ENCODE results near the gene CSAD.
A peak's percentile ranks its signal among the peaks of the same experiment; 100 is the strongest.
"Not testable (repeated sequence)": the region's sequence is repeated elsewhere in the genome, so short reads cannot be mapped to it uniquely, and the experiment has no call there.

CSAD gene

GRCh38 chr12:53218551-53219291, 38.0 kb upstream of the CSAD start:
- no peak for DNase-seq

DNA sequence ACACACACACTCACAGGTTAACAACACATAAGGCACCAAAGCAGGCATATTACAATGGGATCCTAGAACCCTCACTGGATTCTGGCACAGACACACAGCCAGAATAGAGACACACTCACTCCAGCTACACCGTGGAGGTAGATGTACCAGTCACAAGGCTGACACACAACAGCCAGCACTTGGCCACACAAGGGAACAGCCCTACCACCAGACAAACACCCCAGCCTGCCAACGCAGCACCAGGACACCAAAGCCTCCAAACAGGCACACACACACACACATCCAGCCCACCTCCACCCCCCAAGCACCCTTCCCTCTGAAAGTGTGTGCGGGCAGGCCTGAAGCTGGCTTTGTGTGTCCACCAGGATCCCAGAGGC, 37.2 kb upstream of the CSAD start:
- DNase-seq = no peak

DNA sequence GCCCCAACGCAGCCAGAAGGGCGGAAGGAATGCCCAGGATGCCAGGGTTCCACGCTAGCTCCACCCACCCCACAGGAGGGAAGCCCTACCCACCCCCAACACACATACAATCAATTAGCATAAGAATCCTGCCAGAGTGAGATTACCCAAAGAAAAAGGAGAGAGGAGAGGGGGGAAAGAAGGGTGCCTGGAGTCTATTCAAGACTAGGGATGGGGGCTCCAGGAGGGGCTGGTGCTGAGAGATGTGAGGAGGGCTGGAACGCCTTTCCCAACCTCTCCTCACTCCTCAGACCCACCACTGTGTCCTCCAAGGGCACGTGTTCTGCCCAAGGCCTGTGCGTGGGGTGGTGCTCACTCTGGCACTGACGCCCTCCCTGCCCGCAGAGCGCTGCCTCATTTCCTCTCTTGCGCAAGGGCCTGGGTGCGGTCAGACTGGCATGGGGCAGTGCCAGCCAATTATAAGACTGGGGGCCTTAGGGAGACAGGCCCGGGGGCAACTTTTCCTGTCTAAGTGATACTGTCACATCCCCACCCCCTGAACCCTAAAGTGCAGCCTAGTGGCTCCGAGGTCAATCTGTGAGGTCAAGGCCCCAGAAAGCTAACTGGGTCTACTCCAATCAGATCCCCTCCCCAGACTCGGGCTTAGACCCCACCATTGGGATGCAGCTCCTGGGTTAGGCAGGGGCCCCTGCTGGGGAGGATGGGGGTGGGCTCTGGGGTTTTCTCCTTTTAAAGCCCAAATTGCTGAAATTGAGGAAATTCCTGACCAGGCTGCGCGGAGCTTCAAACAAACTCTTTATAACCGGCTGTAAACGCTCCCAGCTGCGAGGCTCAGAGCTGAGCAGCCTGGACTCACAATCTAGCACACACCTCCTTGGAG, 36.6 kb upstream of the CSAD start:
- DNase-seq = no peak

DNA sequence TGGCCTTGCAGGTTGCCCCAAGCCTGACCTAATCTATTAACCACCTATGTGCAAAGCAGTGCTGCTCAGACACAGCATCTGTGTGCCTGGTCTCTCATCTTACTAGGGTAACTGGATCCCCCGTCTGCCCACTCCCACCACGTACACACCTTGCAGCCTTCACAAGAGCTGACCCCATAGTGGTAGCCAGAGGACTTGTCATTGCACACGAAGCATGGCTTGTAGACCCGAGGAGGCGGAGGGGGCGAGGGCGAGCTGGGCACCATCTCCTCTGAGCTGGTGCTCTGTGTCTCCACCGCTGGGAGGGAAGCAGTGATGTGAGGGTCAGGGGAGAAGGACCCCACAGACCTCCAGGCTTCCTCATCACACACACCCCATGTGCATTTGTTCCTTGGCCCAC, 34.8 kb upstream of the CSAD start:
- DNase-seq = no peak

DNA sequence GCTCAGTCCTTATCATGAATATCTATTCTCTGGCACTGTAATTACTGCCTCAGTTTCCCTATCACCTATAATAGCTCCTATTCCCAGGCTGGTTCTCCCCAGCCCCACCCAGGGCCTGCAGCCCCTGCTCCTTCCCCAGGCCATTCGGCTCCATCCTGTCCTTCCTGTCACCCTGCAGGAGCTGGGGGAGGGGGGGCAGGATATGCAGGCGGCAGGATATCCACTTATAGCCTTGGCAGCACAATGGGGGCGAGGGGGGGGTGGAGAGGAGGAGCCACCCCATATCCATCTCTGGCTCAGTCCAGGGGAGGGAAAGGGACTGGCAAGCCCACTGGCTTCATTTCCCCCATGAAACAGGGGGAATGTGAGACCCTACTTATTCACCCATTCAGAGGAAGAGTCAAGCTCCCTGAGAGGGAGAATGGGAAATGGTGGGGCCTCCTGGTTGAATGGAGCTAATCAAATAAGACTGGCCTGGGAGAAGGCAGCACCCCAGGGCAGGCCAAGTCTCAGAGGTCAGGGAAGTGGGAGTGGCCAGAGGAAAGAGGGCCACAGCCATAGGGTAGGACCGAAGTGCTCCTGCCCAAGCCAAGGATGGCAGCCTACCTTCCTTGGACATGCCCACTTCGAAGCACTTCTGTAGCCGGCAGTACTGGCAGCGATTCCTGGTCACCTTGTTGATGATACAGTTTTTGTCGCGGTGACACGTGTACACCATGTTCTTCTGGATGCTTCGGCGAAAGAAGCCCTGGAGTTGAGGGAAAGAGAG, 34.1 kb upstream of the CSAD start:
- DNase-seq = no peak

- DNase-seq = no peak
Observed at GRCh38 chr12:53214221-53214620, 33.5 kb upstream of the CSAD start.

- peak; percentile 70 for DNase-seq
Observed at GRCh38 chr12:53213348-53213747, 32.6 kb upstream of the CSAD start.

DNA sequence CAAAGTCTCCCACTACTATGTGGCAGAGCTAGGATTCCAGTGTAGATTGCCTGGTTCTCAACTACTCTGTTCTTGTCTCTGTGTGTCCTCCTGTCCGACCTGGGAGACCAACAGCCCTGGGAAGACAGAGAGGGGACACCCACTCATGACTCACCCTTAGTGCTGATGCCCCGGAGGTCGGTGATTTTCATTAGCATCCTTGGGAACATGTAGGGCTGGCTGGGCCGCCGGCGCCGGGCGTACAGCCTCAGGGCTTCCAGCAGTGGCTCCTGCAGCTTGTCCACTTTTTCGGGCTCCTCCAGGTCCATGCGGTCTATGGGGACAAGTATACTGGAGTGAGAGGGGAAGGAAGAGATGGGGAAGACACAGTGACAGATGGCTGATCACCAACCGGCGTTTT, 32.2 kb upstream of the CSAD start:
- no peak for DNase-seq

DNA sequence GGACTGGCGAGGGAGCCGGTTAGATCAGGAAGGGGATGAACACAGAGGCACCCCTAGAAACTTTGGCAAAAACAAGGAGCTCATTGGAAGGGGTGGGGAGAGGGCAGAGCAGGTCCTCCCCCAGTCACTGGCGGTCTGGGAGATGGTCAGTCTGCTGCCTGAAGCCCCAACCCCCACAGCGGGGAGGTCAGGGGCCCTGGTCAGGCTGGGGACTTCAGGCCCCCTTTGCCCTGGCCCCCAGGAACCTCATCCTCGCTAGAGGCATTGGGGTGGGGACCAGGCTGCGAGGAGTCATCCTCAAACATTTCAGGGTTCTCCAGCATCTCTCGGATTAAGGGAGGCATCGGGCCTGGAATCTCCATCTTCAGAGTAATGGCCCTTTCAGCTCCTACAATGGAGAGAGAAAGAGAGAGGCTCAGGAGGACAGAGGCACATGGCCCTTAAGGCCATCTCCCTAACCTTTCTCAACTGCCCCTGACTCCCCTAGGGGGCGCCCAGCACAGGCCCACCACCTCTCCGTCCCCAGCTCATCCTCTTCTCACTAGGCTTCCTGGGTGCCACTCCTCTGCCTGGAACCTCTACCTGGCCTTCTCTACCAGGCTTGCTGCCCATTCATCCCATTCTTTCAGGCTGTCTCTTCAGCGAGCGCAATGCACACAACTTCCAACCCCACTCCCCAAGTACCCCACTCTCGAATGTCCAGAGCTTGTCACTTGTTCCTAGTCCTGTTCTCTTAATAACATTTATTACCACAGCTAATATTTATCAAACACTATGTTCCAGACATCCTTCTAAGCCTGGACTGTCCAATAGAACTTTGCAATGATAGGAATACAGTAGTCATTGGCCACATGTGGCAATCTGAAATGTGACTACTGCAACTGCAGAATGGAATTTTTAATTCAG, 31.0 kb upstream of the CSAD start:
- no peak for DNase-seq

DNA sequence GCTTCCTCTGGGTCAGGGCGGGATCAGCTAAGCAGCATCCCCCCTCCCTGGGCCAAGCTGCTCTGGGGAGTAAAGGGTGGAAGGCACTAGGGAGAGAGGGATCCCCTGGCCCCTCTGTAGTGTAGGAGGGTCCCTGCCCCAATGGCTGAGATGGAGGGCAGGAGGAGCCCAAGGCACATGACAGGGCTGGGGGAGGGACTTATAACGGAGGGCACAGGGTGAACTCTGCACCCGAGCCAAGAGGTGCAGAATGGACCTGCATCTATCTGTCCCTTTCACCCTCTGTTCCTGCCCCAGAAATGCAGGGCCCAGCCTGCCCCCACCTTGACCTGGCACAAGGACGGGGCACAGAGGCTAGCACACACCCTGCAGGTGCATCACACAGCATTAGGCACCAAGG, 30.1 kb upstream of the CSAD start:
- no peak for DNase-seq

- no peak for DNase-seq
Observed at GRCh38 chr12:53208877-53209463, 28.2 kb upstream of the CSAD start.

- DNase-seq = no peak
Observed at GRCh38 chr12:53208435-53208834, 27.7 kb upstream of the CSAD start.

DNA sequence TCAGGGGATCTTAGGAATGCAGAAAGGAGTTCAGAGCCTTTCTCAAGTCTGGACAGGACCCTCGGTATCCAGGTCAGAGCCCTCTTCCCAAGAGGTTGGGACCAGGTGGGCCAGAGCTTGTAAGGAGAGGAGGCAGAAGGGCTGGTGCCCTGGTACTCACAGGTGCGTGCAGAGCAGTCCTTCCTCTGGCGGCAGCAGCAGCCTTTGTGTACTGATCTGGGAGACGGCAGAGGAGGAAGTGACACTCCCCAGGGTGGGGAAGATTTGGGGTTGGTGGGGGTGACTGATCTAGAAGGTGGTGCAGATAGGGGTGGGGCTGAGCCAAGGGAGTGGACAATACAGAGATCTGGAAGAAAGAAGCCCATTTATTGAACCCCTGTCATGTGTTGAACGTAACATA, 26.3 kb upstream of the CSAD start, which contains the start of gene ITGB7:
Gene ITGB7, minus strand, starts transcription at position 210 of the 400 bp plus-strand sequence. CDS start 6,808 bp downstream, outside the sequence.
- DNase-seq = no peak

DNA sequence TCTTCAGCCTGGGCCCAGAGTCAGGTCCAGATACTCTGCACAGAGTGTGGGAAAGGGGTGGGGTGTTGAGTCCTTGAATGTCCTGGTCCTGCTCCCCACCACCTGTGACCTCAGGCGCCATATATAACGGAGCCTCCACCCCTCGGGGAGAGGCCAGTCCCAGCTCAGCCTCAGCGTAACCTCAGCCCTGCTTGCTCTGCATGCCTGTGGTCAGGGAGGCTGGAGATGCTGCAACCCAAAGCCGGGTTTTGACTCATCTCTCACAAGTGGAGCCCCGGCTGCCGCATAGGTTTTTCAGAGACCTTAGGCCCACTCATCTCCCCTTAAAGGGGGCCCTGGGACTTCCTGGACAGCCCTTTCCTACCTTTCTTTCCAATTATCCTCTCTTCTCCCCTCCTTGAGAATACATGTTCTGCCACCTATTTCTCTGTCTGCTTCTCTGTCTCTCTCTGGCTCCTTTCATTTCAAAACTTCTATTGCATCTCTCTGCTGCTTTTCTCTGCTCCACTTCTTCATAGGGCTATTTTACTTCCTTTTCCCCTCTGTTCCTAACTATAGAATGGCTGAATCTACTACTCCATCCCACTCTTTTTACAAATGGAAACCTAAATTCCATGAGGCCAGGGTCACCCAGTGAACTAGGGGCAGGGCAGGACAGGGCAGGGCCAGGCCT, 25.2 kb upstream of the CSAD start:
- peak; percentile 64 for DNase-seq

GRCh38 chr12:53204351-53204750, 23.6 kb upstream of the CSAD start:
- no peak for DNase-seq

GRCh38 chr12:53202316-53202715, 21.6 kb upstream of the CSAD start:
- not testable (repeated sequence) for DNase-seq

- DNase-seq = no peak
Observed at GRCh38 chr12:53201639-53202038, 20.9 kb upstream of the CSAD start.

- no peak for DNase-seq
Observed at GRCh38 chr12:53201177-53201541, 20.4 kb upstream of the CSAD start.

DNA sequence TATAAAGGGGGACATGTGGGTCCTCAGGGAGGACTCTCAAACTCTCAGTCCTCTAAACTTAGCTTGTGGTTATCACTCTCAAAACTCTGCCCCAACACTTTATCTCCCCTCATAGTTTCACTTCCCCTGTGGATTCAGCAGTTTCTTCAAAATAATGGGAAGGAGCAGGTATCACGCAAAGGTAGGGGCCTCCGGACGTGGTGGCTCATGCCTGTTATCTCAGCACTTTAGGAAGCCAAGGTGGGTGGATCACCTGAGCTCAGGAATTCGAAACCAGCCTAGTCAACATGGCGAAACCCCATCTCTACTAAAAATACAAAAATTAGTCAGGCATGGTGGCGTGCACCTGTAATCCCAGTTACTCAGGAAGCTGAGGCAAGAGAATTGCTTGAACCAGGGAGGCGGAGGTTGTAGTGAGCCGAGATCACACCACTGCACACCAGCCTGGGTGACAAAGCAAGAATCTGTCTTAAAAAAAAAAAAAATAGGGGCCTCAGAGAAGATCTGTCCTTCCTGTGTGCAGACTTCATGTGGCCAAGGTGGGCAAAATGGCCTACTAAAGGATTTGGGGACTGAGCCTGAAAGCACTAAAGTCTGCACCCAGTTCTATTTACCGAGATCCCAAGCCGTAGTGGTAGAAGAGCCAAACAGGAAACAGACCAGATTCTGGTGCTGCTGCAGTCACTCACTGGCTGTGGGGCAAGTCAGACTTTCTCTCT, 19.9 kb upstream of the CSAD start:
- no peak for DNase-seq

GRCh38 chr12:53200107-53200457, 19.4 kb upstream of the CSAD start:
- DNase-seq = no peak

GRCh38 chr12:53199700-53200099, 19.0 kb upstream of the CSAD start:
- no peak for DNase-seq

All from T1000 (cell line).